SKM-1 (cell line): ENCODE results near the gene RPL29.
"Not testable (repeated sequence)": the region's sequence is repeated elsewhere in the genome, so short reads cannot be mapped to it uniquely, and the experiment has no call there.

Source experiments
- DNase-seq: peaks from one replicate; lab custom pipeline; 2025; ENCODE audit not compliant: unreplicated experiment; lab: John Stamatoyannopoulos, UW

Gene RPL29

GRCh38 chr3:52006017-52006819 lies 10.5 kb upstream of the RPL29 start:
- peak; percentile 54 for DNase-seq

GRCh38 chr3:52005571-52005986 lies 9.9 kb upstream of the RPL29 start:
- no peak for DNase-seq

- no peak for DNase-seq
Measured at GRCh38 chr3:52004906-52005395, 9.3 kb upstream of the RPL29 start.

- DNase-seq, result no peak
Measured at GRCh38 chr3:52004163-52004787, 8.6 kb upstream of the RPL29 start.

GRCh38 chr3:52002748-52003147 lies 7.1 kb upstream of the RPL29 start:
- no peak for DNase-seq

- DNase-seq, result peak; percentile 35
Measured at GRCh38 chr3:52001443-52001974, 5.8 kb upstream of the RPL29 start.

GRCh38 chr3:51999846-52000245 lies 4.2 kb upstream of the RPL29 start:
- no peak for DNase-seq

- peak; percentile 21 for DNase-seq
Measured at GRCh38 chr3:51998774-51999173, 3.1 kb upstream of the RPL29 start.

- DNase-seq, result no peak
Measured at GRCh38 chr3:51997935-51998596, 2.4 kb upstream of the RPL29 start.

- no peak for DNase-seq
Measured at GRCh38 chr3:51997172-51997571, 1.5 kb upstream of the RPL29 start.

- DNase-seq, result no peak
Measured at GRCh38 chr3:51994530-51994929, 1.2 kb downstream of the RPL29 start.

- not testable (repeated sequence) for DNase-seq
Measured at GRCh38 chr3:51993657-51994056, 2.0 kb downstream of the RPL29 start.

- no peak for DNase-seq
Measured at GRCh38 chr3:51992017-51992682, 3.5 kb downstream of the RPL29 start.

- not testable (repeated sequence) for DNase-seq
Measured at GRCh38 chr3:51990501-51990971, 5.2 kb downstream of the RPL29 start.

GRCh38 chr3:51988286-51989146 lies 7.2 kb downstream of the RPL29 start:
- DNase-seq, result no peak

- no peak for DNase-seq
Measured at GRCh38 chr3:51987568-51987967, 8.1 kb downstream of the RPL29 start.

- no peak for DNase-seq
Measured at GRCh38 chr3:51986010-51986947, 9.4 kb downstream of the RPL29 start.

GRCh38 chr3:51985063-51985462 lies 10.6 kb downstream of the RPL29 start:
- no peak for DNase-seq

- DNase-seq, result no peak
Measured at GRCh38 chr3:51984269-51984647, 11.4 kb downstream of the RPL29 start.
